ENCODE data around the gene POT1. TPM values are rescaled to one million over a fixed set of nuclear protein-coding genes. Genes with fewer than 3 reads are reported as not detected.

Gene POT1
- total RNA-seq, 4 donors from 2014 or later: 13.8 to 91.6 (median 23.5) TPM

DNA sequence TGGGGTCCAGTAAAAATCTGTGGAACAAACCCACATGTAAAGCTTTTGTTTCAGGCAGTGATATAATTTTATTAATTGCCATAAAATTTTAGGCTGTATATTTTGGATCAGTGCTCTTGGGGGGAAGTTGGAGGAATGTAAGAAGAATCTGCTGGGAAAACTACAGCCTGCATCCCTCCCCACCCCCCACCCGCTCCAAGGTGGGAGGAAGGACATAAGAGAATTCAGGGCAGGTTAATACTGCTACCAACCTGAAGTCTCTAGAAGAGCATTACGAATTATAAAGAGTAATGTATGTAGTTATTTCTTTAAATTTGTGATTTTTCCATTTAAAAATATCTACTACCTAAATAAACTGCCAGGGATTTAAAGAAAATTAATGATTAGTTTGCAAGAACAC lies 116.9 kb downstream of the POT1 start:
- H3K4me1 ChIP-seq: no peaks in the 10 kb centered on the region
- no peak overlapping the region for H3K27ac ChIP-seq
- no peak overlapping the region for H3K4me3 ChIP-seq
- no peak for DNase-seq
- H3K36me3 ChIP-seq: no peaks in the 10 kb centered on the region
- peaks cover 0 to 5% of the 10 kb centered on the region in 2 donors for H3K27me3 ChIP-seq
- no peaks in the 10 kb centered on the region for H3K9me3 ChIP-seq
- intact Hi-C loops (cut with DNase I; ENCODE audit: low total_unique reads): no loop called here
- no peak for TF ChIP-seq POLR2A (IDR thresholded peaks at IDR 0.05)
- TF ChIP-seq, protein P1, sequence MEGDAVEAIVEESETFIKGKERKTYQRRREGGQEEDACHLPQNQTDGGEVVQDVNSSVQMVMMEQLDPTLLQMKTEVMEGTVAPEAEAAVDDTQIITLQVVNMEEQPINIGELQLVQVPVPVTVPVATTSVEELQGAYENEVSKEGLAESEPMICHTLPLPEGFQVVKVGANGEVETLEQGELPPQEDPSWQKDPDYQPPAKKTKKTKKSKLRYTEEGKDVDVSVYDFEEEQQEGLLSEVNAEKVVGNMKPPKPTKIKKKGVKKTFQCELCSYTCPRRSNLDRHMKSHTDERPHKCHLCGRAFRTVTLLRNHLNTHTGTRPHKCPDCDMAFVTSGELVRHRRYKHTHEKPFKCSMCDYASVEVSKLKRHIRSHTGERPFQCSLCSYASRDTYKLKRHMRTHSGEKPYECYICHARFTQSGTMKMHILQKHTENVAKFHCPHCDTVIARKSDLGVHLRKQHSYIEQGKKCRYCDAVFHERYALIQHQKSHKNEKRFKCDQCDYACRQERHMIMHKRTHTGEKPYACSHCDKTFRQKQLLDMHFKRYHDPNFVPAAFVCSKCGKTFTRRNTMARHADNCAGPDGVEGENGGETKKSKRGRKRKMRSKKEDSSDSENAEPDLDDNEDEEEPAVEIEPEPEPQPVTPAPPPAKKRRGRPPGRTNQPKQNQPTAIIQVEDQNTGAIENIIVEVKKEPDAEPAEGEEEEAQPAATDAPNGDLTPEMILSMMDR (IDR thresholded peaks at IDR 0.05): no peak

DNA sequence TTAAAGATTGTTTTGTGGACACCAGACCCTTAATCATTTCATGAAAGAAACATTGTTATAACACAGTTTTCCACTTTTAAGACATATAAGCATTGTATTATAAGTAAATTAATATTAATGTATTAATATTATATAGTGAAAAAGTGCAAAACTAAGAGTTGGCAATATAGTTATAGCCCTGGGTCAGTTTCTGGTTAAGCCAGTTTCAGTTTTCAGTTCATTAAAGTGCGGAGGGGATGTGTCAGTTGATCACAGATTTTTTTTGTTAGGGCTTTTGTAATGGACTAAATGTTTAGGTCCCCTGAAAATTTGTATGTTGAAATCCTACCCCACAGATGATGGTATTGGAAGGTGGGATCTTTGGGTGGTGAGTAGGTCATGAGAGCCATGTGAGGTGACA lies 118.3 kb downstream of the POT1 start:
- no peak for TF ChIP-seq POLR2A (IDR thresholded peaks at IDR 0.05)
- TF ChIP-seq, protein P1 (IDR thresholded peaks at IDR 0.05): no peak
- intact Hi-C loops (cut with DNase I; ENCODE audit: low total_unique reads): no loop called here

GRCh38 chr7:124810605-124811004 lies 119.0 kb downstream of the POT1 start:
- Histone ChIP-seq H3K27ac (no peak overlapping the region), H3K9me3 (no peaks in the 10 kb centered on the region), H3K27me3 (peaks cover 0 to 5% of the 10 kb centered on the region in 2 donors), H3K4me3 (no peak overlapping the region), H3K36me3 (no peaks in the 10 kb centered on the region), H3K4me1 (no peaks in the 10 kb centered on the region)
- intact Hi-C loops (cut with DNase I; ENCODE audit: low total_unique reads): no loop called here
- no peak for TF ChIP-seq POLR2A (IDR thresholded peaks at IDR 0.05)
- TF ChIP-seq, protein P1 (IDR thresholded peaks at IDR 0.05): no peak
- DNase-seq: no peak

More for the DNA sequence above, 118.3 kb downstream of the POT1 start:
- Histone ChIP-seq H3K36me3 (no peaks in the 10 kb centered on the region), H3K4me3 (no peak overlapping the region), H3K9me3 (no peaks in the 10 kb centered on the region), H3K27ac (no peak overlapping the region), H3K27me3 (peaks cover 0 to 5% of the 10 kb centered on the region in 2 donors), H3K4me1 (no peaks in the 10 kb centered on the region)
- DNase-seq: no peak

DNA sequence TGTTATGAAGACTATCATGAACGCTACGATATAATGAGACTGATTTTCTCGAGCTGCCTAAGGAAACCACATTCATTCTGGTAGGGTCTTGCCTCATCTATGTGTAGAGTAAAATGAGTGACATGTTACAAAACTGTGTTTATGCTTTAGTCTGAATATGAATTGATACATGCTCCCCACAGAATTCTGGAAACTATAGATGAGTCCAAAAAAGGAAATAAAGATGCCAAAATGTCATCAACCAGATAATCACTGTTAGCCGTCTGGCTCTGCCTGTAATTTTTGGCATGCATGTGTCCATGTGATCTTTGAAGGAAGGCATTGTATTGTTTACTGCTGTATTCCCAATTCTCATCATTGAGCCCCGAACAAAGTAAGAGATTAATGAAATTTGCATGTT lies 121.4 kb downstream of the POT1 start:
- Histone ChIP-seq H3K27me3 (peaks cover 0 to 5% of the 10 kb centered on the region in 2 donors), H3K4me3 (no peak overlapping the region), H3K4me1 (no peaks in the 10 kb centered on the region), H3K9me3 (no peaks in the 10 kb centered on the region), H3K27ac (no peak overlapping the region), H3K36me3 (no peaks in the 10 kb centered on the region)
- DNase-seq: no peak
- TF ChIP-seq, protein P1 (IDR thresholded peaks at IDR 0.05): no peak
- TF ChIP-seq POLR2A (IDR thresholded peaks at IDR 0.05): no peak
- intact Hi-C loops (cut with DNase I; ENCODE audit: low total_unique reads): no loop called here

GRCh38 chr7:124801330-124801895 lies 128.2 kb downstream of the POT1 start:
- DNase-seq: no peak
- no peaks in the 10 kb centered on the region for H3K4me1 ChIP-seq
- no peak overlapping the region for H3K4me3 ChIP-seq
- TF ChIP-seq, protein P1 (IDR thresholded peaks at IDR 0.05): no peak
- TF ChIP-seq POLR2A (IDR thresholded peaks at IDR 0.05): no peak
- H3K27ac ChIP-seq: no peak overlapping the region
- intact Hi-C loops (cut with DNase I; ENCODE audit: low total_unique reads): no loop called here
- H3K36me3 ChIP-seq: no peaks in the 10 kb centered on the region
- peaks cover 0 to 2% of the 10 kb centered on the region in 2 donors for H3K27me3 ChIP-seq
- no peaks in the 10 kb centered on the region for H3K9me3 ChIP-seq
